IMR-90 (cell line): Measurements from ENCODE around the gene ITGB2. TPM values are rescaled to one million over a fixed set of nuclear protein-coding genes. Genes with fewer than 3 reads are reported as not detected.

Source experiments
- ATAC-seq: fragments of 200-7000 bp; cut with Tn5 transposase; 2 replicates; pipeline ENCODE4 v1.9.1; 2020; ENCODE audit warnings: low read depth, mild to moderate bottlenecking, moderate library complexity
- BruUV-seq: library from RNA; stranded (reverse); fragments of 400-500 nt; replicated peaks from 2 replicates; lab custom pipeline; 2021; lab: Mats Ljungman, UMichigan
- CTCF ChIA-PET: fragments of 300-600 bp; formaldehyde crosslinking; extraction: SDS; loops from one replicate; lab custom pipeline; 2021; ENCODE audit warnings: antibody characterized with exemption; lab: Yijun Ruan, JAX
- POLR2A ChIA-PET: fragments of 300-600 bp; sonication (Branson Sonifier 250); formaldehyde crosslinking; loops from one replicate; lab custom pipeline; 2022; ENCODE audit warnings: antibody characterized with exemption; ENCODE audit not compliant: unreplicated experiment; lab: Charles Lee
- DNase-seq: peaks from one replicate; pipeline ENCODE4 v3.0.0; 2013
- H2AFZ ChIP-seq: replicated peaks from 2 replicates; pipeline ENCODE3; 2013; ENCODE audit warnings: low read length, mild to moderate bottlenecking; ENCODE audit not compliant: poor library complexity
- H2AK5ac ChIP-seq: 2 replicates; pipeline ENCODE4 v1.6.1; 2013; ENCODE audit warnings: low read depth, low read length, inconsistent platforms
- H2AK9ac ChIP-seq: replicated peaks from 2 replicates; pipeline ENCODE3; 2013; ENCODE audit warnings: mild to moderate bottlenecking, low read depth, low read length, moderate library complexity; ENCODE audit not compliant: poor library complexity
- H2BK120ac ChIP-seq: 2 replicates; pipeline ENCODE4 v1.6.1; 2013; ENCODE audit warnings: low read depth, low read length, inconsistent platforms
- H2BK15ac ChIP-seq: 3 replicates; pipeline ENCODE4 v1.6.1; 2013; ENCODE audit warnings: low read depth, low read length, inconsistent platforms
- H2BK20ac ChIP-seq: 2 replicates; pipeline ENCODE4 v1.6.1; 2013; ENCODE audit warnings: low read depth, mild to moderate bottlenecking, inconsistent platforms, low read length, moderate library complexity
- H2BK5ac ChIP-seq: 2 replicates; pipeline ENCODE4 v1.6.1; 2013; ENCODE audit warnings: mild to moderate bottlenecking, low read depth, low read length, inconsistent platforms; ENCODE audit not compliant: poor library complexity, severe bottlenecking
- H3K14ac ChIP-seq: replicated peaks from 2 replicates; pipeline ENCODE4 v1.6.1; 2013; ENCODE audit warnings: low read depth, low read length, inconsistent platforms
- H3K18ac ChIP-seq: 2 replicates; pipeline ENCODE4 v1.6.1; 2013; ENCODE audit warnings: low read depth, low read length, control low read depth
- H3K23ac ChIP-seq: 2 replicates; pipeline ENCODE4 v1.6.1; 2013; ENCODE audit warnings: low read depth, low read length, inconsistent platforms
- H3K27ac ChIP-seq: 2 replicates; pipeline ENCODE4 v1.5.1; 2013; ENCODE audit warnings: mild to moderate bottlenecking, control low read depth, low read length; ENCODE audit not compliant: insufficient read depth
- H3K27me3 ChIP-seq: 2 replicates; pipeline ENCODE4 v1.6.1; 2013; ENCODE audit warnings: low read length; ENCODE audit not compliant: control insufficient read depth, insufficient read depth
- H3K36me3 ChIP-seq: 2 replicates; pipeline ENCODE4 v1.6.1; 2013; ENCODE audit warnings: low read length, mixed read lengths; ENCODE audit not compliant: control insufficient read depth, insufficient read depth
- H3K4ac ChIP-seq: 2 replicates; pipeline ENCODE4 v1.6.1; 2013; ENCODE audit warnings: low read depth, low read length, inconsistent platforms
- H3K4me1 ChIP-seq: 2 replicates; pipeline ENCODE4 v1.6.1; 2013; ENCODE audit warnings: low read length, mixed read lengths; ENCODE audit not compliant: control insufficient read depth, insufficient read depth
- H3K4me2 ChIP-seq: 2 replicates; pipeline ENCODE4 v1.6.1; 2013; ENCODE audit warnings: low read depth, mild to moderate bottlenecking, control low read depth, low read length, moderate library complexity
- H3K4me3 ChIP-seq: 2 replicates; pipeline ENCODE4 v1.5.1; 2013; ENCODE audit warnings: low read depth, mild to moderate bottlenecking, control low read depth, low read length, moderate library complexity; ENCODE audit not compliant: insufficient read depth
- H3K56ac ChIP-seq: 2 replicates; pipeline ENCODE4 v1.6.1; 2013; ENCODE audit warnings: low read length, inconsistent platforms; ENCODE audit not compliant: insufficient read depth; ENCODE audit errors: extremely low read depth
- H3K79me1 ChIP-seq, 2 experiments: 2 replicates each; pipeline ENCODE4 v1.6.1; 2013; ENCODE audit warnings: low read length in 2 of 2, inconsistent platforms in 1 of 2, low read depth in 1 of 2
- H3K9ac ChIP-seq: 2 replicates; pipeline ENCODE4 v1.6.1; 2013; ENCODE audit warnings: low read depth, low read length, control low read depth
- H3K9me1 ChIP-seq: 2 replicates; pipeline ENCODE4 v1.6.1; 2013; ENCODE audit warnings: low read length, inconsistent platforms; ENCODE audit not compliant: insufficient read depth
- H3K9me3 ChIP-seq: 2 replicates; pipeline ENCODE4 v1.6.1; 2013; ENCODE audit warnings: low read length; ENCODE audit not compliant: control insufficient read depth, insufficient read depth
- H4K20me1 ChIP-seq: 2 replicates; pipeline ENCODE4 v1.6.1; 2013; ENCODE audit warnings: low read length, inconsistent platforms; ENCODE audit not compliant: insufficient read depth
- H4K5ac ChIP-seq: 2 replicates; pipeline ENCODE4 v1.6.1; 2013; ENCODE audit warnings: mild to moderate bottlenecking, low read depth, low read length, control low read depth
- H4K8ac ChIP-seq, 2 experiments: 2 replicates each; pipeline ENCODE4 v1.6.1; 2013; ENCODE audit warnings: low read depth in 2 of 2, low read length in 2 of 2, control low read depth in 1 of 2, inconsistent platforms in 1 of 2
- H4K91ac ChIP-seq: 2 replicates; pipeline ENCODE4 v1.6.1; 2013; ENCODE audit warnings: low read depth, low read length, inconsistent platforms; ENCODE audit not compliant: insufficient read depth
- CEBPB ChIP-seq: IDR thresholded peaks from 2 replicates; pipeline ENCODE4 v1.6.1; 2012; ENCODE audit warnings: low read depth, low read length, improper control_type of control experiment
- FOS ChIP-seq: fragments of 150-350 bp; IDR thresholded peaks from 2 replicates; pipeline ENCODE4 v1.6.1; 2016; ENCODE audit warnings: low read depth, low read length
- MAZ ChIP-seq: IDR thresholded peaks from 2 replicates; pipeline ENCODE4 v1.6.1; 2012; ENCODE audit warnings: low read depth, mild to moderate bottlenecking, low read length, improper control_type of control experiment, moderate library complexity, borderline replicate concordance
- MXI1 ChIP-seq: IDR thresholded peaks from 2 replicates; pipeline ENCODE4 v1.6.1; 2012; ENCODE audit warnings: low read depth, mild to moderate bottlenecking, low read length, moderate library complexity, borderline replicate concordance
- POLR2A ChIP-seq: IDR thresholded peaks from 2 replicates; pipeline ENCODE4 v1.6.1; 2012; ENCODE audit warnings: mild to moderate bottlenecking, low read depth, low read length
- RAD21 ChIP-seq: IDR thresholded peaks from 2 replicates; pipeline ENCODE4 v1.6.1; 2012; ENCODE audit warnings: low read length, improper control_type of control experiment
- RCOR1 ChIP-seq: IDR thresholded peaks from 2 replicates; pipeline ENCODE4 v1.6.1; 2012; ENCODE audit warnings: mild to moderate bottlenecking, low read length, improper control_type of control experiment; ENCODE audit not compliant: insufficient replicate concordance
- WGBS, 2 experiments: methylation state at CpG; one replicate each; pipeline versions ENCODE4 v1.1.5 to v1.1.7; 2013; ENCODE audit warnings: missing lambda C conversion rate in 2 of 2; ENCODE audit not compliant: insufficient read length in 1 of 2; ENCODE audit errors: extremely low coverage in 2 of 2; 5-methylcytosine and 5-hydroxymethylcytosine counted together
- dilution Hi-C: fragments of 300-500 bp; cut with HindIII; formaldehyde crosslinking; loops from one replicate; pipeline ENCODE4 v1.14.3; 2018; ENCODE audit warnings: low sequenced_read_pairs; ENCODE audit not compliant: unreplicated experiment
- in situ Hi-C: fragments of 300-500 bp; cut with MboI; formaldehyde crosslinking; loops from 3 replicates; pipeline ENCODE4 v1.14.3; 2019; ENCODE audit warnings: low sequenced_read_pairs, inconsistent platforms, mixed read lengths
- intact Hi-C: fragments of 100-400 bp; cut with micrococcal nuclease; formaldehyde crosslinking; loops from 2 replicates; pipeline ENCODE4 v1.10.0; 2022
- polyA plus RNA-seq, 3 experiments: library from polyadenylated mRNA; depleted of rRNA; stranded (reverse); fragments of >200 nt; gene quantifications; 2 replicates each; pipeline ENCODE4 v1.2.3, GENCODE V29; 2012; ENCODE audit warnings: low replicate concordance in 1 of 3
- total RNA-seq: library from RNA; depleted of rRNA; stranded (reverse); fragments of >200 nt; gene quantifications from 2 replicates; pipeline ENCODE4 v1.2.3, GENCODE V29; 2012
- TF ChIP-seq, protein P1 (sequence below): fragments of 150-350 bp; IDR thresholded peaks from 2 replicates; pipeline ENCODE4 v1.6.1; 2017; ENCODE audit warnings: mild to moderate bottlenecking, antibody characterized with exemption, low read length, low read depth

ITGB2 gene
- total and polyA plus RNA-seq, 2 of the 4 experiments (the other 2 are of a cell fraction), result 0.14 TPM; not detected in 1

DNA sequence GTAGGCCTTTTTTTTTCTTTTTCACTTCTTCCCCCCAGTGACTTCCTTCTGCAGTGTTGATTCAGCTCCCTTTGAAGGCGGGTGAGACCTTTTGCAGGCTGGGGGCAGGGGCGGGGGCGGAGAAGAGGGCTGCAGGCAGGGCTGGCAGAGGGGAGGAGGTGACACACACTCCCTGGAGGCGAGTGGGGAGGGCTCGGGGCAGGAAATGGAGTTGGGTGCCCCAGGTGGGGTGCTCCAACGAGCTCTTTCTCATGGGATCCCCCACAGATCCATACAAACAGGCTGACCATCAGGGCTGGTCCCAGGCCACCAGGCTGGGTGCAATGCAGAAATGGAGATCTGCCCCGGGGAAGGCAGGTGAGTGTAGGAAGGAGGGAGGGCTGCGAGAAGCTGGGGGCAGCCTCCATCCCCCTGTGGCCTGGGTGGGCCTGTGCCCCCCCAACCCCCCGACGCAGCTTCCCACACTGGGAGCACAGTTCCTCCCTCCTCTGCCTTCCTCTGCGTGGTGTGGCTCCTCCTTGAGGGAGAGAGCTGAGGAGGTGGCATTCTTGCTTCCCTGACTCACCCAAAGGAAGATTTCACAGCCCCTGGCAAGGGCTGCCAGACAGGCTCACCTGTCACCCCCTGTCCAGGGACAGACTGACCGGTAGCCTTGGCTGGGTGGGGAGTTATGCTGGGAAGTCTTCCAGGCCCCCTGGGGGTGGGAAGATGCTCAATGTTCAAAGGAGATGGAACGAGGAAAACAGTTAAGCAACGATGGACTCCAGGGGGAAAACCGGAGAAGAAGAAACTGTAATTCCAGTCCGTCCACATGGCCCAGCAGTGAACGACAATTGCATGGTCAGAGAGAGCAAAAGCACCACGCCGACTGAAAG, 7.1 kb upstream of the ITGB2 start:
- dilution Hi-C loops (no loop called here), in situ Hi-C loops (loop anchor here (5.0 to 25.0 kb wide), 2 partner anchors 46 to 416 kb away; no protein-coding TSS in a partner anchor), intact Hi-C loops (loop anchor here (1.0 to 5.0 kb wide), 2 partner anchors 36 to 56 kb away; partner anchors contain the start of gene PTTG1IP)
- H3K4me2 ChIP-seq, result peak overlapping the region; percentile 36; the same call in 1 of the 2 replicates
- CTCF ChIA-PET, result interaction anchor here (1.1 kb wide), 1 partner anchor 47 kb away, joined by 4 read pairs; no protein-coding TSS in a partner anchor
- H3K79me1 ChIP-seq, result peaks cover 0 to 3% of the 10 kb centered on the region in 2 experiments; a peak in 1 of 4 replicates
- ATAC-seq (peak; percentile 44), DNase-seq (peak; percentile 56)
- H3K36me3 ChIP-seq, result no peaks in the 10 kb centered on the region
- H4K91ac ChIP-seq, result no peak overlapping the region
- no TSS peak for BruUV-seq
- peak overlapping the region; percentile 73 for H3K4ac ChIP-seq
- 10% methylated on average over 2 of the region's 19 CpGs; no CpG with 5 or more reads in 1 of the 2 experiments for WGBS, 2 experiments
- POLR2A ChIA-PET, result interaction anchor here (0.6 kb wide), 1 partner anchor 107 kb away, joined by 5 read pairs; no protein-coding TSS in a partner anchor
- H2BK20ac ChIP-seq, result 0 out of 2 replicates have a peak overlapping the region, but pooled peaks have one; percentile 1
- peak overlapping the region; percentile 24 for H2AFZ ChIP-seq
- H4K8ac ChIP-seq, result 0 out of 4 replicates have a peak overlapping the region, but pooled peaks of 1 of the 2 experiments have one; percentile 11
- H2BK5ac ChIP-seq, result no peak overlapping the region
- peaks cover 45% of the 10 kb centered on the region for H4K20me1 ChIP-seq
- no peak overlapping the region; the same call in 1 of the 2 replicates for H3K27ac ChIP-seq
- peak overlapping the region; percentile 75 for H2AK9ac ChIP-seq
- no peak overlapping the region for H3K56ac ChIP-seq
- peaks cover 28% of the 10 kb centered on the region for H3K4me1 ChIP-seq
- H3K14ac ChIP-seq, result no peak overlapping the region
- H3K18ac ChIP-seq, result no peak overlapping the region
- no peak overlapping the region for H3K9ac ChIP-seq
- peak overlapping the region; percentile 95 for H2AK5ac ChIP-seq
- peaks cover 62% of the 10 kb centered on the region for H3K27me3 ChIP-seq
- peaks cover 10% of the 10 kb centered on the region; the same call in 1 of the 2 replicates for H3K9me1 ChIP-seq
- no peak overlapping the region for H3K4me3 ChIP-seq
- no peak overlapping the region; the same call in 2 of the 3 replicates for H2BK15ac ChIP-seq
- H2BK120ac ChIP-seq, result peak overlapping the region; percentile 52; the same call in 1 of the 2 replicates
- peaks cover 7% of the 10 kb centered on the region for H3K9me3 ChIP-seq
- TF ChIP-seq CEBPB, result peak; percentile 29; the same call in 1 of the 2 replicates
- TF ChIP-seq RAD21, result no peak
- TF ChIP-seq MAZ, result peak; percentile 62; the same call in 1 of the 2 replicates
- TF ChIP-seq MXI1, result no peak
- no peak for TF ChIP-seq POLR2A
- no peak for TF ChIP-seq FOS
- peak; percentile 58 for TF ChIP-seq RCOR1
- TF ChIP-seq, protein P1, sequence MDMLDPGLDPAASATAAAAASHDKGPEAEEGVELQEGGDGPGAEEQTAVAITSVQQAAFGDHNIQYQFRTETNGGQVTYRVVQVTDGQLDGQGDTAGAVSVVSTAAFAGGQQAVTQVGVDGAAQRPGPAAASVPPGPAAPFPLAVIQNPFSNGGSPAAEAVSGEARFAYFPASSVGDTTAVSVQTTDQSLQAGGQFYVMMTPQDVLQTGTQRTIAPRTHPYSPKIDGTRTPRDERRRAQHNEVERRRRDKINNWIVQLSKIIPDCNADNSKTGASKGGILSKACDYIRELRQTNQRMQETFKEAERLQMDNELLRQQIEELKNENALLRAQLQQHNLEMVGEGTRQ, result no peak
- no peak overlapping the region for H4K5ac ChIP-seq
- H3K23ac ChIP-seq, result peak overlapping the region; percentile 56; the same call in 1 of the 2 replicates
